ENCODE measurements around the gene GABARAPL1. TPM values are rescaled to one million over a fixed set of nuclear protein-coding genes. Genes with fewer than 3 reads are reported as not detected.
"Not testable (repeated sequence)": the region's sequence is repeated elsewhere in the genome, so short reads cannot be mapped to it uniquely, and the experiment has no call there.

GABARAPL1 gene
- total RNA-seq, 1 donor: 26.3 TPM

GRCh38 chr12:10211940-10212738, 538 bp upstream of the GABARAPL1 start:
- TF ChIP-seq CTCF (IDR thresholded peaks at IDR 0.05; ENCODE audit: insufficient read depth, low read length): no peak
- DNase-seq (ENCODE audit: low read depth): peak; percentile 99
- H3K4me3 ChIP-seq (ENCODE audit: low read depth, low read length): peak overlapping the region; percentile 97

GRCh38 chr12:10213168-10214135, 775 bp downstream of the GABARAPL1 start:
- DNase-seq (ENCODE audit: low read depth): peak; percentile 90
- H3K4me3 ChIP-seq (ENCODE audit: low read depth, low read length): peak overlapping the region; percentile 97
- no peak for TF ChIP-seq CTCF (IDR thresholded peaks at IDR 0.05; ENCODE audit: insufficient read depth, low read length)

- no peak for TF ChIP-seq CTCF (IDR thresholded peaks at IDR 0.05; ENCODE audit: insufficient read depth, low read length)
- peak; percentile 71 for DNase-seq (ENCODE audit: low read depth)
- peak overlapping the region; percentile 97 for H3K4me3 ChIP-seq (ENCODE audit: low read depth, low read length)
Observed at GRCh38 chr12:10214136-10214894, 1.6 kb downstream of the GABARAPL1 start.

- H3K4me3 ChIP-seq (ENCODE audit: low read depth, low read length): peak overlapping the region; percentile 97
- TF ChIP-seq CTCF (IDR thresholded peaks at IDR 0.05; ENCODE audit: insufficient read depth, low read length): no peak
- peak; percentile 37 for DNase-seq (ENCODE audit: low read depth)
Observed at GRCh38 chr12:10214895-10215267, 2.2 kb downstream of the GABARAPL1 start.

GRCh38 chr12:10215436-10215835, 2.8 kb downstream of the GABARAPL1 start:
- H3K4me3 ChIP-seq (ENCODE audit: low read depth, low read length): peak overlapping the region; percentile 97
- no peak for TF ChIP-seq CTCF (IDR thresholded peaks at IDR 0.05; ENCODE audit: insufficient read depth, low read length)

GRCh38 chr12:10215946-10216345, 3.3 kb downstream of the GABARAPL1 start:
- H3K4me3 ChIP-seq (ENCODE audit: low read depth, low read length); DNase-seq (ENCODE audit: low read depth): not testable (repeated sequence)

More at GRCh38 chr12:10215436-10215835, 2.8 kb downstream of the GABARAPL1 start:
- DNase-seq (ENCODE audit: low read depth): no peak

All from fibroblast of the aortic adventitia (primary cell).